HG02642 (cell line): ENCODE results near the gene CXCL5.

ENCODE experiments used
- ATAC-seq: cut with Tn5 transposase; IDR thresholded peaks from one replicate; pipeline ENCODE4 v1.9.1; 2021; ENCODE audit warnings: mild to moderate bottlenecking; ENCODE audit not compliant: unreplicated experiment, poor library complexity

CXCL5 gene

DNA sequence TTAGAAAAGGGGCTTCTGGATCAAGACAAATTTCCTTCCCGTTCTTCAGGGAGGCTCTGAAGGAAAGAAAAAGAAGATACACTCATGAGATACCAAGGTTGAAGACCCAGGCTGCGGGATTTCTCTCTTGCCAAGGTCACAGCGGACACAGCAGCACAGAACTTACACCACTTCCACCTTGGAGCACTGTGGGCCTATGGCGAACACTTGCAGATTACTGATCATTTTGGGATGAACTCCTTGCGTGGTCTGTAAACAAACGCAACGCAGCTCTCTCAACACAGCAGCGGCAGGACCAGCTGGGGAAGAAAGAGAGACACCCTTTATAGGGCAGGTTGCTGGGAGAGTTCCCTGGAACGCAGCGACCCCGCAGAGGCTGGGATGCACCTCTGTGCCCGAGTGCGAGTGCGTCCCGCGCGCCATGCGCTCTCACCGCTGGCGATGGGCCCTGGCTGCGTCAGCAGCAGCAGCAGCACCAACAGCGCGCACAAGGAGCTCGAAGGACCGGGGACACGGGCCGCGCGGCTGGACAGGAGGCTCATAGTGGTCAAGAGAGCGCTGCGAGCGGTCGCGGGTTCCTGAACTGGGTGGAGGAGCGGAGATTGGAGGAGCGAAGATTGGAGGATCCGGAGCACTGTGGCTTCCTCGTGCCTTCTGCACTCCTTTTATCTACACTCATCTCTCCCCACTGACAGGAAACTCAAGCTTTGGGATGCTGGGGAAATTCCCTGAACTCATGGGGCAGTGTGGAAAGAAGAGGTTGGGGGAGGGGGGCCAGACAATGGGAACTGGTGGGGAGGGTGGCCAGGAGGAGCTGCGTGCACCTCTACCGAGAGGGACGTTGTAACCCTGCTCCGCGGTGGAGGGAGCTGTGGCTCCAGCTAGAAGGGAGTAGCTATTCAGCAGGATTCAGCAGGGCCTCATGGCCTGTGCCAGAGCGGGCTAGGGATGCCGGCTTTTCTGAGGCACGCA, at the start of gene CXCL5:
Gene CXCL5, minus strand, starts transcription at position 638 of the 972 bp plus-strand sequence. Its CDS starts 96 bp downstream, at position 542.
- ATAC-seq = no peak

DNA sequence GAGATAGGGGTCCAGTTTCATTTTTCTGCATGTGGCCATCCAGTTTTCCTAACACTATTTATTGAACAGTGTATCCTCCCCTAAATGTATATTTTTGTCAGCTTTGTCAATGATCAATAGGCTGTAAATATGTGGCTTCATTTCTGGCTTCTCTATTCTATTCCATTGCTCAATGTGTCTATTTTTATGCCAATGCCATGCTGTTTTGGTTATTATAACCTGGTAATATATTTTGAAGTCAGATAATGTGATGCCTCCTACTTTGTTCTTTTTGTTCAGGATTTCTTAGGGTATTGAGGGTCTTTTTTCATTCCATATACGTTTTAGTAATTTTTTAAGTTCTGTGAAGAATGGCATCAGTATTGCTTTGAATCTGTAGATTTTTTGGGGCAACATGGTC, 48.7 kb upstream of the CXCL5 start:
- ATAC-seq = no peak

DNA sequence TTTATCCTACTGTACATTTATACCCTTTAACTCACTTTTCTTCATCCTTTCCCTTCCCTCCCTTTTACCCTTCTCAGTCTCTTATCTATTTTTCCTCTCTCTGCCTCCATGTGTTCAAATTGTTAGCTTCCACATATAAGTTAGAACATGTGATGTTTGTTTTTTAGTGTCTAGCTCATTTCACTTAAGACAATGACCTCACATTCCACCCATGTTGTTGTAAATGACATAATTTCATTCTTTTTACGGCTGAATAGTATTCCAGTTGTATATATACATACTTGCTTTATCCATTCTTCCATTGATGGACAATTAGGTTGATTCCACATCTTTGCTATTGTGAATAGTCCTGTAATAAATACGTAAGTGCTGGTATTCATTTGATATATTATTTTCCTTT, 47.3 kb upstream of the CXCL5 start:
- no peak for ATAC-seq

DNA sequence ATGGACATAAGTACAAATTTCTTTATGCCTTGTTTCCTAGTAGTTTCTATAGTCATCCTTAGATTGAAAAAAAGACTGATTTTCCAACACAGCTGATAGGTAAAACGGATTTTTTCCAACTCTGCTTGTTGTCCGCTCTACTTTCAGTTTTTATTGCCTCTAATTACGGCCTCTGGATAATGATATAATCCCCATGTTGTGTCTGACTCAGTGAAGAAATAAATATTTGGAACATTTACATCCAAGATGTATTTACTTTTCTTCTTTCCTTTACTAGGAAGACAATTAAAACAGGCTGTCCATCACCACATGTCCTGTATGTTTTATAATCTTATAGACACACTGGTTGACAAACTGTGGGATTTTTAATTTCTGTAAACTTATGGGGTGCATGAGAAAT, 46.8 kb upstream of the CXCL5 start:
- ATAC-seq = no peak

DNA sequence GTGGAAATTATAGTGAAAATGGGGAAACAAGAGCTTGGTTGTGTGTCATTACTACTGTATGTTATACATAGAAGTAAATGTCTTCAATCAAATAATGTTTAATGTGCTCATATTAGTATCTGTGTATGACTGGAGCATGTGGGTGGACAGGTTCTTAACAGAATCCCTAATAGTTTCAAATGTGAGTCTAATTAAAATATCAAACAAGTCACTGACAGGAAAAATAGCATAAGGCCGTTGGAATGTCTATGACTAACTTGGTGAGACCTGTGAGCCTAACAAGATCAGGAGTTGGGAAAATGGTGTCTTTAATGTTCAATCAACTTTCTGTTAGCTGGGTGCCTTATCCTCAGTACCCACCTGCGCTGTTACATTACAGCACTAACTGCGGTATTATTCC, 46.2 kb upstream of the CXCL5 start:
- ATAC-seq = no peak

DNA sequence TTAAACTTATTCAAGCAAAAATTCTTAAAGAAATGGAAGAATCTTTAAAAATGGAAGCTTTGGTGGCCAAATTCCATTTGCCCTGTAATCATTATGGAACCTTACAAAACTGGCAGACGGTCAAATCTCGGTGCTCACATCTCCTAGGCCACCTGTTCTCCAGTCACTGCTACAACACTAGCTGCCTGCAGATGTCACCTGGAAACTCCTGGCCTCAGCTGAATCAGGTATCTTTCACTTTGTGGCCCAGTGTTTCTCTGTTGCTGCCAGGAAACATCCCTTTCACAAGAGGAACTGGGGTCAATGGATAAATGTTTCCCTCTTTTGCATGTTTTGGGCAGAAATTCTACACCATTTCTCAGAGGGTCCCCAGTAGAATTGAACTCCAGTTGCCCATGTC, 44.2 kb upstream of the CXCL5 start:
- ATAC-seq = no peak

DNA sequence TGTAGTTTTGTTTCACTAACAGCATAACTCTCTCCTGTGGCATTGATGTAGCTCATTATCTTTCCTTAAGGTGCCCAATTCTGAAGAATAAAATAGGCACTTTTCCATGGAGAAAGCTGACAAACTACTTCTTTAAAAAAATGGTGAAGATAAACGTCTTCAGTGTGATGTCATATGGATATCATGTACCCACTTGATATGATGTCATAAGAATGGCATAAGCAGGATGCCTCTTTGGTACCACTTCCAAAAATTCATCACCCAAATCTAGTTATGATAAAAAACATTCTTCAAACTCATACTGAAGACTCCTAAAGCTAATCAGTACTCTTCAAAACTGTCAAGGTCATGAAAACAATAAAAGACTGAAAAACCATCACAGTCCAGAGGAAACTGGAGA, 42.9 kb upstream of the CXCL5 start:
- ATAC-seq = no peak

DNA sequence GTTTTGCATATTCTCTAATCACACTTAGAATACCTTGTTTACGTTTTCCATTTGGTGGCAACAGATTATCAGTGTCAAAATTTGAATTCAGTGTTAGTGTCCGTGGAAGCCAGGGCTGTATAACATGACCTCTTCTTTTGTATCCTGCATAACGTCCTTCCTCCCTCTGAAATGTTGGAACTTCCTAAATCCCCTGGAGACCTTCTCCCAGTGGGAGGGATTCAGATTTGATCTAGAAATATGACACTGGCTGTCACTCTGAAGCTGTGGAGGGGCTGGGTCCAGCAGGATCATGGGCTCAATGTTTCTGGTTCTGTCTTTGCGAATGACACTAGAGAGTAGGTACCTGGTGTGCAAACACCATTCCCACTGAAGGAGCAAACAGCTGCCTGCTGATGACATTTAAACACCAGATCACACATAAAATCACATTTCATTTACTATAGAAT, 40.9 kb upstream of the CXCL5 start:
- ATAC-seq = no peak

DNA sequence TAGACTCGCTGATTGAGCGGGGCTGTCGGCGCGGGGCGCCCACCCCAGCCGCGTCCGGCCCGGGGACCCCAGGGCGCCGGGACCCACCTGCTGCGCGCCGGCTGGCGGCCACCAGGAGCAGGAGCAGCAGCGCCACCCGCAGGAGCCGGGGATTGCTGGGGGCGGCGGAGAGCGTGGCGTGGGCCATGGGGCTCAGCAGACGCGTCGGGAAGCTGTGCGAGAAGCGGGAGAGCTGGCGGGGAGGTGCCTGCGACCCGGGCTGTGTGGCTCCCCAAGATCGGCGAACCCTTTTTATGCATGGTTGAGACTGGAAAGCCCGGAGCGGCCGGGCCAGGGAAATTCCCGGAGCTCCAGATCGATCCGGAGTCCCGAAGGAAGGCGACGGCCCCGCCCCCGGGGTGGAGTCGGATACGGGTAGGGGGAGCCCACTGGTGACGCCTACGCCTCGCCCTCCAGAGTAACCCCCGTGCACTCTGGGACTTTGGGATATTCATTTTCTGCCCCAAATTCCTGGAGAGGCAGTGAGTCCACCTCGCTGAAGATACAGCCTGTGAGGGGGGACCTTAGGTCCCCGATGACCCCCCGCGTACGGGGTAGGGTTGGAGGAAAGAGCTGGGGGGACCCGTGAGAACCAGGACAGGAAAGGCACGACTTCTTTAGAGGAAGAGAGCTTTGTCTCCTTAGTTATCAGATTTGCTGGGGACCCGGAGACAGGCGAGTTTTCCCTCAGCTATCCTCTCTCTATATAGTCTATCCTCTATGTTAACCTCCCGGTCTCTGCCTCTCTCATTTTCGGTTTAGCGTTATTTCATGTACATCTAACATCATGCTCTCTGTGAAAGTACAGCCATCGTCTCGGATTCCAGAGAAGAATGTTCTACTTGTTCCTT, 40.2 kb upstream of the CXCL5 start, which contains the start of gene CXCL3:
Gene CXCL3, minus strand, starts transcription at position 265 of the 890 bp plus-strand sequence. Its CDS starts 78 bp downstream, at position 187.
- peak; percentile 74 for ATAC-seq

DNA sequence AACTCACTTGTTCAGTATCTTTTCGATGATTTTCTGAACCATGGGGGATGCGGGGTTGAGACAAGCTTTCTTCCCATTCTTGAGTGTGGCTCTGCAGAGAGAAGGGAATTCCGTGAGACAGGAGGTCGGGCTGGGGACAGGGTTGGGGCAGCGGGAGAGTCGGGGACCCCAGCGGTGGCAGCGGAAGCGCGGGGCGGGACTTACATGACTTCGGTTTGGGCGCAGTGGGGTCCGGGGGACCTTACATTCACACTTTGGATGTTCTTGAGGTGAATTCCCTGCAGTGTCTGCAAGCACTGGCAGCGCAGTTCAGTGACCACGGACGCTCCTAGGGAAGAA, 39.6 kb upstream of the CXCL5 start:
- ATAC-seq = no peak

DNA sequence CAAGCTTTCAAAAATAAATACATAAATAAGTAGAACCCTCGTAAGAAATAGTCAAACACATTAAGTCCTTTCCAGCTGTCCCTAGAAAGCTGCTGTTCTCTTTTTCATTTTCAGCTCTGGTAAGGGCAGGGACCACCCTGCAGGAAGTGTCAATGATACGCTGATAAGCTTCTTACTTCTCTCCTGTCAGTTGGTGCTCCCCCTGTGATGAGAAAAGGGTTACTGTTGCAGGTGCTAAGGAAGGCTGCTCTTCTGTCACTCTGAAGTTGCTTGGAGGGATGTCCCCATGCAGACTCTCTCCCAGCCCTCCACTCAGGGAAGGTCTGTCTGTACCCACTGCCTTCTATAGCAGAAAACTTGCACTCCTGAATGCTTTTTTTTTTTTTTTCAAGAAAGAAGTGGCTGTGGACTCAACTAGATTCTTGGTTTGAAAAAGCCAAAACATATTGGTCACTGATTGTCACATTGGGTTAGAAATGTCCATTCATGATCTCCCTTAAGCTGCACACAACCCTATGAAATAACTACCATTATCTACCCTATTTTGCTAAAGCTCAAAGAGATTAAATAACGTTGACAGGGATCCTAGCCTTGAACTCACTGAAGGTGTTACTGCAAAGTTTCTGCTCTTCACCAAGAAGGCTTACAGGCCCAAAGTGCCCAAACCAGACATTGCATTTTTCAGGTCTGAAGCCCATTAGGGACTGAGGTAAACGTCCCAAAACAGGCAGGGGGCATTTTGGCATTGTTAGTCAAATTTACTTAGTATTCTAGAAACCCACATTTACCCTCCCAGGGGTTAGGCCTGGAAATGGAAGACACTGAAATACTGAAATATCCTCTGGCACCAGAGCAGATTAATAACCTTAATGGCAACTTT, 38.8 kb upstream of the CXCL5 start:
- ATAC-seq = no peak

DNA sequence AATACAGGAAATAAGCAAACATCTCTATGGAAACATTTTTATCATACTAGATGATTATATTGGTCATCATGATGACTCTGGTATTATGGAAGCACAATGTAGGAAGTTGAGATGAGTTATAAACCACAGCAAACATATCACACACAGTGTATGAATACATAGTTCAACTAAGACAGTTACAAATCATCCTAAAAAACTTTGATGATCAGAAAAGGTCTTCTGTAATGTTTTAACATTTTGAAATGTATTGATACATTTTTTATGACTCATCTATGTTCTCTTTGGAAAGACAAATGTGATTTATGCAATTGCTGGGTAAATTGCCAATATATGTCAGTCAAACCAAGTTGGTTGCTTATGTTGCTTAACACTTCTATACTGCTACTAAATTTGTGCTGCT, 35.3 kb upstream of the CXCL5 start:
- ATAC-seq = no peak

DNA sequence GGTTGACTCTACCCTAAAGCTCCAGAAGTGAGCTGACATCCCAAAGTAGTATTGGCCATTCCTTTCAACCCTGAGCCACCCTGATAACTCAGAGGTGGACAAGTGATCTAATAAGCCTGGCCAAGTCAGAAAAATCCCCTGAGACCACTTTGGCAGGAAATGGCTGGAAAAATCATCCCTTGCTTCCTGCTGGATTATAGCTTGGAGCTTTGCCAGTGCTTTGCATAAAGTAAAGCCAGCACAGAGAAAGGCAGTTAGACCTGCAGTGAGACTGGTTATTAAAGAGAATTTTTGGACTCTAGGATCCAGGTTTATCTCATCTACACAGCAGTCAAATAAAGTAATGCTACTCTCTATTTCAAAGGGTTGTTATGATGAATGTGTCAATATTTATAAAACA, 33.6 kb upstream of the CXCL5 start:
- ATAC-seq = no peak

DNA sequence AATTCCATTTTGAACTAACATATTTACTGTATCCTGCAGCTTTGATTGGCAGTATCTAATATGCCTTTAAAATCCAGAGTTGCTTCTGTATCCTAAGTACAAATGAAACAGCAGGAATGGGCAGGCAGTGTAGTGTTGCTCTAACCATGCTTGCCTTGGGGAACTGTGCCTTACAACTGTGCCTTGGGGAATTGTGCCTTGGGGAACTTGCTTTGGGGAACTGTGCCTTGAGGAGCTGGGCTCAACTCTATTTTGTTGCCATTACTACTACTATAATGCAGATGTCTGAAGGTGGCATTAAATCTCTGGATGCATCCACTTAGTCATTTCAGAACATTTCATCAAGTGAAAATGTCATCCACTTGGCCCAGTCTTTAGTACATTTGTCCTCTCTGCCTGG, 33.1 kb upstream of the CXCL5 start:
- no peak for ATAC-seq

DNA sequence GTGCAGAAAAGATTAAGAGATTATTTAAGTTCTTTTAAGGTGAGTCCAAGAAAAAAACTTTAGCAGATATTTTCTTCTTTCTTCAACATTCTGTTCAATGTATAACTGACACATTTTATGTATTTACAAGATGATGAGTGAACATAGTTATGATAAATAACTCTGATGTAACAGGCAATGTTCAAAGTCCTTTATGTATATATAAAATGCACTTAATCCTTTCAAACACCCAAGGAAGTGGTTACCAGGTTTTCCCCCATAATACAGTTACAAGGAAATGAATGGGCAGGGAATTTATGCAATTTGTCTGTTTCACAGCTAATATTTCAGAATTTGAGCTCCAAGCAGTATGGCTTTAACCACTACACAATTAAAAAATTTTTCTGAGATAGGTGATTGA, 31.8 kb upstream of the CXCL5 start:
- ATAC-seq = no peak

DNA sequence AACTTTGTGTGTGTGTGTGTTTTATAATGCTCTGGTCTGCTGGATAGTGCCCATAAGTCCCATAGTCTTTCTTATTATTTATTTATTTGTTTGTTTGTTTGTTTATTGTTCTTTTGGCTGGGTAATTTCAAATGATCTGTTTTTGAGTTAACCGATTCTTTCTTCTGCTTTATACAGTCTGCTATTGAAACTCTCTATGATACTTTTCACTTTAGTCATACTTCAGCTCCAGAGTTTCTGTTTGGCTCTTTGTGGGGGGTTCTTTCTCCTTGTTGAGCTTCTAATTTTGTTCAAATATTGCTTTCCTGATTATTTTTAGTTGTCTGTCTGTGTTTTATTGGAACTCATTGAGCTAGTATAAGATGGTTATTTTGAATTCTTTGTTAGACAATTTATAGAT, 30.0 kb upstream of the CXCL5 start:
- no peak for ATAC-seq

DNA sequence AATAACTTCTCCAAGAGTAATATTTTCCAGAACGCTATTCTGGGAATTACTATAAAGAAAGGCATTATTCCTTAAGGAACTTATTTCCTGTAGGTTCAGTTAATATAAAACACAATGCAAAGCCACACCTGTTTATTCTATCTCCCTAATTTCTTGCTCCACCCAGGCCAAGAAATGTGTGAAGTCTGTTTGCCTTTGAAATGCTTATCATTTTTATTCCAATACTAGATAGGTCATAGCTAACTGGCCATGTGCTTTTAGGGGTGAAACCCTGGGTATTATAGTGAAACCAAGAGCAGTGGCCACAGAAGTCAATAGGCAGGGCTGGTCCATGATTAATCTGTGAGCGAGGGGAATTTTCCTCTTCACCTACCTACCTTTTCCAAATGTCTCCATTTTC, 25.2 kb upstream of the CXCL5 start:
- no peak for ATAC-seq

DNA sequence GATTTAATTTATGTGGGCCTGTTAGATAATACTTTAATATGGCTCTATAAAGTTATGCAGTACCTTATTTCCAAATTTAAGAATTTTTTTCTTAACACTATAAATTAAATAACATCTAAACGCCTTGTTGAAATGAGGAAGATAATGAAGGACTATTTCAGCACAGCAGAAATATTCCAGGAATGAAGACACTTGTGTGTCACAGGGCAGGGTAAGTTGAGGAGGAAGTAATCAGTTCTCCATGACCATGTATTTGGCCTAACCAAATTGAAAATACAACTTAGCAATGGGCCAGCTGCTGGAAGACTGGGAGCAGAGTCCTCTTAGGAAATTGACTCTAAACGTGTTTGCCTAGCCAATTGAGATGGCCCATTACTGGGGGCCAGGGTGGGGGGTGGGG, 23.1 kb upstream of the CXCL5 start:
- no peak for ATAC-seq

DNA sequence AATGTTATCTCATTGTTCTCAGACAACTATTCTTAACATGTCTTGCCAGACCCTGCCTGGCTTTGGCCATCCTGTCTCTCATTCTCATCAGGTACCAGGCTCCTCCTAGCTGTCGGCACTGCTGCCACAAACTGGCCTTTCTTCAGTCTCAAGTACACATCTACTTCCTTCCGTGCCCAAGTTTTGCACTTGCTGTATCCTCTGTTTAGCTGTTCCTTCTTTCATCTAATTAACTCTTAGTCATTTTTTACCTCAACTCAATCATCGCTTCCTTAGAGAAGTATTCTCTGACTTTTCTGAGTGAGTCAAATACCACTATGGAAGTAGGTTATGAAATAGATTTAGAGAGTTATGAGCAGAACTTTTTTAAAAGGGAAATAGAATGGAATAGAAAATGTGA, 20.3 kb upstream of the CXCL5 start:
- ATAC-seq = no peak

DNA sequence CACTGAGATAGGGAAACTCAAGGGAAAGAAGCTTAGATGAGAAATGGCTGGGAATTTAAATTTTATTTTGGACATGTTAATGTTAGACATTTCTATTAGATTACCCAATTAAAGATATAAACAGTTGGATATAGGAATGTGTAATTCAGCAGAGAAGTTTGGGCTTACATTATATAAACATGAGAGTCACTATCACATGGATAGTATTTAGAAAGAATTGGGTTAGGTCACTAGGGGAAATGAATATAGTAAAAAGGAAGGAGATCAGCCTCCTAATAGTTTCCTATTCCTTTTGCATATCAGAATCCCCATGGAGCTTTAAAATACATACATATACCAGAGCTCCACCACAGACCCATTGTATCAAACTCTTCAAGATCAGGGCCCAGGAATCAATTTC, 19.6 kb upstream of the CXCL5 start:
- ATAC-seq = no peak
